Thoracic aorta (tissue), 2 donors: ENCODE results near the gene ZFAND2A. TPM values are rescaled to one million over a fixed set of nuclear protein-coding genes. Genes with fewer than 3 reads are reported as not detected.

Experiments
- ATAC-seq: fragments of 150-250 bp; one replicate; pipeline ENCODE4 v1.8.0; 2017; ENCODE audit warnings: low read depth; ENCODE audit not compliant: insufficient number of reproducible peaks, low FRiP score
- DNase-seq: peaks from one replicate; pipeline ENCODE4 v3.0.0-alpha.2; 2020; ENCODE audit warnings: low spot score
- H3K27ac ChIP-seq, 2 donors: fragments of 200-600 bp; sonication (generic); 1 replicate in 1 of 2; 2 replicates in 1 of 2; pipeline ENCODE4 v1.5.1; 2016; ENCODE audit warnings: mild to moderate bottlenecking in 2 of 2, moderate library complexity in 2 of 2
- H3K27me3 ChIP-seq: fragments of 200-600 bp; sonication (generic); replicated peaks from 2 replicates; pipeline ENCODE4 v1.6.0; 2016; ENCODE audit warnings: mild to moderate bottlenecking; ENCODE audit not compliant: insufficient read depth
- H3K36me3 ChIP-seq: fragments of 200-600 bp; sonication (generic); one replicate; pipeline ENCODE4 v1.5.1; 2016
- H3K4me1 ChIP-seq, 2 donors: fragments of 200-600 bp; sonication (generic); 1 replicate in 1 of 2; 2 replicates in 1 of 2; pipeline versions ENCODE4 v1.5.1 to v1.6.0; 2016; ENCODE audit warnings: low read depth in 2 of 2, mild to moderate bottlenecking in 1 of 2; ENCODE audit not compliant: control insufficient read depth in 1 of 2
- H3K4me3 ChIP-seq: fragments of 200-600 bp; sonication (generic); 2 replicates; pipeline ENCODE4 v1.5.1; 2016; ENCODE audit warnings: mild to moderate bottlenecking
- H3K9me3 ChIP-seq: fragments of 200-600 bp; sonication (generic); 2 replicates; pipeline ENCODE4 v1.5.1; 2016
- CTCF ChIP-seq: fragments of 200-600 bp; sonication (generic); IDR thresholded peaks from one replicate; pipeline ENCODE4 v1.5.1; 2019; ENCODE audit warnings: antibody characterized with exemption
- total RNA-seq, 2 donors: library from RNA; depleted of rRNA; stranded (reverse); fragments of >200 nt; gene quantifications; one replicate each; pipeline versions ENCODE4 v1.1.0 to v1.2.3, GENCODE V29; 2016

The ZFAND2A gene
- total RNA-seq, 2 donors from 2014 or later = 19.3 to 23.2 TPM

- no peaks in the 10 kb centered on the region for H3K4me1 ChIP-seq
- H3K27me3 ChIP-seq = no peaks in the 10 kb centered on the region
- H3K4me3 ChIP-seq = no peak overlapping the region
- H3K9me3 ChIP-seq = no peaks in the 10 kb centered on the region
- H3K36me3 ChIP-seq = no peaks in the 10 kb centered on the region
- no peak for ATAC-seq
- H3K27ac ChIP-seq = no peak overlapping the region
- DNase-seq = no peak
- no peak for TF ChIP-seq CTCF
These were observed 29.7 kb downstream of the ZFAND2A start for GRCh38 chr7:1130021-1130990.

- no peak for ATAC-seq
- no peak for DNase-seq
- Histone ChIP-seq H3K36me3 (no peaks in the 10 kb centered on the region), H3K27me3 (no peaks in the 10 kb centered on the region), H3K27ac (no peak overlapping the region), H3K9me3 (no peaks in the 10 kb centered on the region), H3K4me1 (peaks cover 7% of the 10 kb centered on the region in 2 donors), H3K4me3 (no peak overlapping the region)
- TF ChIP-seq CTCF = no peak
These were observed 30.6 kb downstream of the ZFAND2A start for GRCh38 chr7:1129431-1129830.

- no peak for ATAC-seq
- H3K27me3 ChIP-seq = no peaks in the 10 kb centered on the region
These were observed 33.0 kb downstream of the ZFAND2A start for GRCh38 chr7:1127001-1127400.

GRCh38 chr7:1125603-1125969 lies 34.4 kb downstream of the ZFAND2A start:
- no peak overlapping the region for H3K27ac ChIP-seq
- TF ChIP-seq CTCF = no peak
- no peaks in the 10 kb centered on the region for H3K9me3 ChIP-seq
- no peaks in the 10 kb centered on the region for H3K27me3 ChIP-seq
- no peak for ATAC-seq
- no peak for DNase-seq
- H3K4me1 ChIP-seq = peaks cover 10 to 14% of the 10 kb centered on the region in 2 donors
- no peaks in the 10 kb centered on the region for H3K36me3 ChIP-seq
- H3K4me3 ChIP-seq = no peak overlapping the region

More at GRCh38 chr7:1127001-1127400, 33.0 kb downstream of the ZFAND2A start:
- Histone ChIP-seq H3K27ac (no peak overlapping the region), H3K36me3 (no peaks in the 10 kb centered on the region), H3K4me1 (peaks cover 10 to 14% of the 10 kb centered on the region in 2 donors), H3K9me3 (no peaks in the 10 kb centered on the region), H3K4me3 (no peak overlapping the region)
- no peak for DNase-seq
- TF ChIP-seq CTCF = no peak

- Histone ChIP-seq H3K27me3 (no peaks in the 10 kb centered on the region), H3K36me3 (no peaks in the 10 kb centered on the region), H3K9me3 (no peaks in the 10 kb centered on the region), H3K27ac (no peak overlapping the region), H3K4me1 (peaks cover 10 to 14% of the 10 kb centered on the region in 2 donors), H3K4me3 (peak overlapping the region; percentile 36)
- DNase-seq = no peak
- no peak for TF ChIP-seq CTCF
- no peak for ATAC-seq
These were observed 35.0 kb downstream of the ZFAND2A start for GRCh38 chr7:1124816-1125602.
